ENCODE data around the gene FIZ1. TPM values are rescaled to one million over a fixed set of nuclear protein-coding genes. Genes with fewer than 3 reads are reported as not detected.
"Not testable (repeated sequence)": the region's sequence is repeated elsewhere in the genome, so short reads cannot be mapped to it uniquely, and the experiment has no call there.

FIZ1 gene
- total RNA-seq, 1 donor from 2014 or later, result 8.4 TPM

GRCh38 chr19:55576746-55577145 is 22.6 kb downstream of the FIZ1 start:
- no peak for TF ChIP-seq CTCF (IDR thresholded peaks at IDR 0.05; ENCODE audit: insufficient read depth, low read length, poor library complexity, severe bottlenecking)
- DNase-seq (ENCODE audit: low read depth), result no peak
- Histone ChIP-seq H3K36me3 (ENCODE audit: control insufficient read depth, insufficient read depth, low read length) (no peaks in the 10 kb centered on the region), H3K27me3 (ENCODE audit: control insufficient read depth, insufficient read depth, low read length) (no peaks in the 10 kb centered on the region), H3K4me3 (ENCODE audit: low read depth, low read length) (no peak overlapping the region)

- H3K36me3 ChIP-seq (ENCODE audit: control insufficient read depth, insufficient read depth, low read length); DNase-seq (ENCODE audit: low read depth); H3K4me3 ChIP-seq (ENCODE audit: low read depth, low read length); H3K27me3 ChIP-seq (ENCODE audit: control insufficient read depth, insufficient read depth, low read length): not testable (repeated sequence)
Measured at GRCh38 chr19:55573929-55574328, 25.4 kb downstream of the FIZ1 start.

GRCh38 chr19:55569477-55569876 is 29.8 kb downstream of the FIZ1 start:
- not testable (repeated sequence) for H3K27me3 ChIP-seq (ENCODE audit: control insufficient read depth, insufficient read depth, low read length); H3K36me3 ChIP-seq (ENCODE audit: control insufficient read depth, insufficient read depth, low read length); DNase-seq (ENCODE audit: low read depth); H3K4me3 ChIP-seq (ENCODE audit: low read depth, low read length)

- H3K27me3 ChIP-seq (ENCODE audit: control insufficient read depth, insufficient read depth, low read length), result peaks cover 8% of the 10 kb centered on the region
- no peak for DNase-seq (ENCODE audit: low read depth)
- H3K4me3 ChIP-seq (ENCODE audit: low read depth, low read length), result no peak overlapping the region
- no peak for TF ChIP-seq CTCF (IDR thresholded peaks at IDR 0.05; ENCODE audit: insufficient read depth, low read length, poor library complexity, severe bottlenecking)
- no peaks in the 10 kb centered on the region for H3K36me3 ChIP-seq (ENCODE audit: control insufficient read depth, insufficient read depth, low read length)
Measured at GRCh38 chr19:55567708-55568328, 31.5 kb downstream of the FIZ1 start.

- TF ChIP-seq CTCF (IDR thresholded peaks at IDR 0.05; ENCODE audit: insufficient read depth, low read length, poor library complexity, severe bottlenecking), result no peak
- H3K36me3 ChIP-seq (ENCODE audit: control insufficient read depth, insufficient read depth, low read length), result no peaks in the 10 kb centered on the region
Measured at GRCh38 chr19:55566823-55567222, 32.5 kb downstream of the FIZ1 start.

GRCh38 chr19:55563261-55563690 is 36.0 kb downstream of the FIZ1 start:
- DNase-seq (ENCODE audit: low read depth), result no peak
- Histone ChIP-seq H3K27me3 (ENCODE audit: control insufficient read depth, insufficient read depth, low read length) (peaks cover 8% of the 10 kb centered on the region), H3K4me3 (ENCODE audit: low read depth, low read length) (no peak overlapping the region), H3K36me3 (ENCODE audit: control insufficient read depth, insufficient read depth, low read length) (no peaks in the 10 kb centered on the region)
- TF ChIP-seq CTCF (IDR thresholded peaks at IDR 0.05; ENCODE audit: insufficient read depth, low read length, poor library complexity, severe bottlenecking), result no peak

More at GRCh38 chr19:55566823-55567222, 32.5 kb downstream of the FIZ1 start:
- no peak for DNase-seq (ENCODE audit: low read depth)
- Histone ChIP-seq H3K27me3 (ENCODE audit: control insufficient read depth, insufficient read depth, low read length) (peaks cover 8% of the 10 kb centered on the region), H3K4me3 (ENCODE audit: low read depth, low read length) (no peak overlapping the region)

GRCh38 chr19:55559684-55560083 is 39.6 kb downstream of the FIZ1 start:
- peaks cover 4% of the 10 kb centered on the region for H3K27me3 ChIP-seq (ENCODE audit: control insufficient read depth, insufficient read depth, low read length)
- no peak overlapping the region for H3K4me3 ChIP-seq (ENCODE audit: low read depth, low read length)
- H3K36me3 ChIP-seq (ENCODE audit: control insufficient read depth, insufficient read depth, low read length), result no peaks in the 10 kb centered on the region
- DNase-seq (ENCODE audit: low read depth), result no peak
- TF ChIP-seq CTCF (IDR thresholded peaks at IDR 0.05; ENCODE audit: insufficient read depth, low read length, poor library complexity, severe bottlenecking), result no peak

Data from kidney epithelial cell (primary cell).